Inferior parietal cortex (tissue), 1 donor: Measurements from ENCODE around the gene XKR3.
A peak's percentile ranks its signal among the peaks of the same experiment; 100 is the strongest.
"Not testable (repeated sequence)": the region's sequence is repeated elsewhere in the genome, so short reads cannot be mapped to it uniquely, and the experiment has no call there.

Experiments
- DNase-seq: peaks from one replicate; pipeline ENCODE4 v3.0.0-alpha.2; 2016; ENCODE audit errors: extremely low spot score

XKR3 gene

GRCh38 chr22:16824716-16825687 is at the start of gene XKR3:
TSS of gene XKR3 (minus strand) at chr22:16825411. CDS start at chr22:16808073, 17,338 bp downstream.
- DNase-seq = peak; percentile 4

- not testable (repeated sequence) for DNase-seq
These were observed 44.4 kb upstream of the XKR3 start for GRCh38 chr22:16869640-16870039.

GRCh38 chr22:16866167-16866566 is 41.0 kb upstream of the XKR3 start:
- DNase-seq = no peak

- not testable (repeated sequence) for DNase-seq
These were observed 31.6 kb upstream of the XKR3 start for GRCh38 chr22:16856851-16857250.

GRCh38 chr22:16854631-16855030 is 29.4 kb upstream of the XKR3 start:
- DNase-seq = no peak

GRCh38 chr22:16851268-16851996 is 26.2 kb upstream of the XKR3 start:
- not testable (repeated sequence) for DNase-seq

GRCh38 chr22:16847271-16847670 is 22.1 kb upstream of the XKR3 start:
- no peak for DNase-seq

GRCh38 chr22:16845881-16846280 is 20.7 kb upstream of the XKR3 start:
- no peak for DNase-seq

- no peak for DNase-seq
These were observed 20.3 kb upstream of the XKR3 start for GRCh38 chr22:16845465-16845864.

GRCh38 chr22:16844529-16844928 is 19.3 kb upstream of the XKR3 start:
- DNase-seq = no peak

- DNase-seq = no peak
These were observed 12.9 kb upstream of the XKR3 start for GRCh38 chr22:16838073-16838472.

- DNase-seq = peak; percentile 4
These were observed 9.8 kb upstream of the XKR3 start for GRCh38 chr22:16834971-16835370.

GRCh38 chr22:16831257-16831656 is 6.0 kb upstream of the XKR3 start:
- DNase-seq = no peak

- no peak for DNase-seq
These were observed 4.8 kb upstream of the XKR3 start for GRCh38 chr22:16829985-16830384.

- no peak for DNase-seq
These were observed 3.7 kb upstream of the XKR3 start for GRCh38 chr22:16828876-16829275.

GRCh38 chr22:16827506-16827905 is 2.3 kb upstream of the XKR3 start:
- no peak for DNase-seq

GRCh38 chr22:16819249-16819648 is 6.0 kb downstream of the XKR3 start:
- DNase-seq = no peak

GRCh38 chr22:16818538-16818937 is 6.7 kb downstream of the XKR3 start:
- DNase-seq = no peak

GRCh38 chr22:16815073-16815472 is 10.1 kb downstream of the XKR3 start:
- no peak for DNase-seq

- DNase-seq = no peak
These were observed 14.9 kb downstream of the XKR3 start for GRCh38 chr22:16810188-16810802.

- DNase-seq = no peak
These were observed 16.5 kb downstream of the XKR3 start for GRCh38 chr22:16808744-16809143.

GRCh38 chr22:16807109-16807508 is 18.1 kb downstream of the XKR3 start:
- DNase-seq = no peak
